HL-60 (cell line): Measurements from ENCODE around the gene PXDC1.
A peak's percentile ranks its signal among the peaks of the same experiment; 100 is the strongest.

Experiments used
- DNase-seq, 2 experiments: peaks; one replicate each; pipeline ENCODE4 v3.0.0-alpha.2; 2010 to 2020; ENCODE audit warnings: low read depth in 1 of 2, low spot score in 1 of 2
- H3K27ac ChIP-seq: fragments of 250-450 bp; sonication (Bioruptor Pico); replicated peaks from 2 replicates; pipeline ENCODE4 v1.5.1; 2020; ENCODE audit warnings: mild to moderate bottlenecking, moderate library complexity
- H3K27me3 ChIP-seq: fragments of 250-450 bp; sonication (Bioruptor Pico); 2 replicates; pipeline ENCODE4 v1.5.1; 2021; ENCODE audit warnings: mild to moderate bottlenecking, moderate library complexity; ENCODE audit not compliant: insufficient read depth, poor library complexity, severe bottlenecking
- H3K4me3 ChIP-seq: replicated peaks from 2 replicates; pipeline ENCODE4 v1.5.1; 2011; ENCODE audit warnings: mild to moderate bottlenecking, control low read depth, low read length; ENCODE audit not compliant: insufficient read depth
- CTCF ChIP-seq: IDR thresholded peaks from one replicate; pipeline ENCODE4 v1.5.1; 2011; ENCODE audit warnings: low read length, control low read depth, inconsistent platforms; ENCODE audit not compliant: insufficient read depth
- GABPA ChIP-seq: IDR thresholded peaks from 2 replicates; pipeline ENCODE4 v1.6.1; 2012; ENCODE audit warnings: low read depth
- POLR2AphosphoS5 ChIP-seq: IDR thresholded peaks from 2 replicates; pipeline ENCODE4 v1.6.1; 2012; ENCODE audit warnings: low read depth
- REST ChIP-seq: IDR thresholded peaks from 2 replicates; pipeline ENCODE4 v1.6.1; 2012; ENCODE audit warnings: low read depth; ENCODE audit not compliant: insufficient replicate concordance
- SPI1 ChIP-seq: IDR thresholded peaks from 2 replicates; pipeline ENCODE4 v1.6.1; 2012; ENCODE audit warnings: low read depth, mild to moderate bottlenecking, borderline replicate concordance

Gene PXDC1

GRCh38 chr6:3750317-3751076, 1.0 kb downstream of the PXDC1 start:
- no peak for TF ChIP-seq GABPA
- no peak for TF ChIP-seq POLR2AphosphoS5
- TF ChIP-seq REST = no peak
- no peak for TF ChIP-seq SPI1
- no peak for TF ChIP-seq CTCF
- peak overlapping the region; percentile 7; the same call in 1 of the 2 replicates for H3K4me3 ChIP-seq
- peaks cover 38% of the 10 kb centered on the region for H3K27me3 ChIP-seq
- H3K27ac ChIP-seq = no peak overlapping the region
- peak in 1 of 2 experiments; percentile 10 for DNase-seq

DNA sequence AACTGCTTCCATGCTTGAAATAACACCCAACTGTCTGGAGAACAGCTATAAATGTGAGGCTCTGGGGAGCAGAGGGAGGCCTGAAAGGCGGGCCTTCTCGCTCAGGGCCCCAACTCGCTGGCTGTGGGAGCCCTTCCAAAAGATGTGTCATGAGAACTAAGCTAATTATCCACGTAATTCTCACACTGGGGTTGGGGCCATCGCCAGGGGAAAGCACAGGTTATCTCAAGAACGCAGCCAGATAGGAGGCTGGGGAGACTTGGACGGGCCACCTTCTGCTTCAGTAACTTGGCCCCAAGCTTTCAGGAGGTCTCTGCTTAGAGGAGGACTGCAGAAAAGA, 1.6 kb downstream of the PXDC1 start:
- peaks cover 38% of the 10 kb centered on the region for H3K27me3 ChIP-seq
- no peak overlapping the region for H3K27ac ChIP-seq
- H3K4me3 ChIP-seq = no peak overlapping the region
- TF ChIP-seq SPI1 = no peak
- no peak for TF ChIP-seq GABPA
- no peak for TF ChIP-seq CTCF
- TF ChIP-seq REST = no peak
- no peak for TF ChIP-seq POLR2AphosphoS5
- no peak for DNase-seq

GRCh38 chr6:3749067-3749841, 2.3 kb downstream of the PXDC1 start:
- TF ChIP-seq POLR2AphosphoS5 (no peak), GABPA (no peak), CTCF (no peak), SPI1 (no peak)
- no peak overlapping the region for H3K4me3 ChIP-seq
- H3K27ac ChIP-seq = no peak overlapping the region
- DNase-seq = no peak
- peaks cover 37% of the 10 kb centered on the region for H3K27me3 ChIP-seq
